ENCODE data around the gene RAPGEF1.

Gene RAPGEF1

GRCh38 chr9:131703697-131704096, 36.2 kb downstream of the RAPGEF1 start:
- Histone ChIP-seq H3K9me3 (ENCODE audit: insufficient read depth, low read depth, low read length) (no peaks in the 10 kb centered on the region), H3K4me1 (ENCODE audit: insufficient read depth, low read length) (peaks cover 71% of the 10 kb centered on the region), H3K4me3 (ENCODE audit: low read length) (no peak overlapping the region), H3K36me3 (ENCODE audit: insufficient read depth, low read length) (no peaks in the 10 kb centered on the region), H3K27ac (ENCODE audit: low read depth, low read length) (no peak overlapping the region), H3K27me3 (ENCODE audit: insufficient read depth, low read length) (no peaks in the 10 kb centered on the region), H3K9ac (ENCODE audit: low read depth, low read length) (no peak overlapping the region)
- 94% methylated on average over 3 of the region's 4 CpGs for WGBS

- Histone ChIP-seq H3K36me3 (ENCODE audit: insufficient read depth, low read length) (no peaks in the 10 kb centered on the region), H3K9ac (ENCODE audit: low read depth, low read length) (0 out of 2 replicates have a peak overlapping the region, but pooled peaks have one; percentile 7), H3K4me1 (ENCODE audit: insufficient read depth, low read length) (peaks cover 73% of the 10 kb centered on the region), H3K27ac (ENCODE audit: low read depth, low read length) (peak overlapping the region; percentile 85; the same call in 1 of the 2 replicates), H3K9me3 (ENCODE audit: insufficient read depth, low read depth, low read length) (no peaks in the 10 kb centered on the region), H3K4me3 (ENCODE audit: low read length) (no peak overlapping the region), H3K27me3 (ENCODE audit: insufficient read depth, low read length) (no peaks in the 10 kb centered on the region)
- 94% methylated on average over 8 of the region's 8 CpGs for WGBS
Observed at GRCh38 chr9:131702911-131703310, 37.0 kb downstream of the RAPGEF1 start.

GRCh38 chr9:131701789-131702337, 38.0 kb downstream of the RAPGEF1 start:
- H3K9ac ChIP-seq (ENCODE audit: low read depth, low read length) = peak overlapping the region; percentile 17; the same call in 1 of the 2 replicates
- peaks cover 69% of the 10 kb centered on the region for H3K4me1 ChIP-seq (ENCODE audit: insufficient read depth, low read length)
- H3K9me3 ChIP-seq (ENCODE audit: insufficient read depth, low read depth, low read length) = no peaks in the 10 kb centered on the region
- WGBS = 28% methylated on average over 6 of the region's 6 CpGs
- no peaks in the 10 kb centered on the region for H3K36me3 ChIP-seq (ENCODE audit: insufficient read depth, low read length)
- peak overlapping the region; percentile 85 for H3K27ac ChIP-seq (ENCODE audit: low read depth, low read length)
- H3K27me3 ChIP-seq (ENCODE audit: insufficient read depth, low read length) = no peaks in the 10 kb centered on the region
- no peak overlapping the region for H3K4me3 ChIP-seq (ENCODE audit: low read length)

- Histone ChIP-seq H3K4me1 (ENCODE audit: insufficient read depth, low read length) (peaks cover 70% of the 10 kb centered on the region), H3K4me3 (ENCODE audit: low read length) (no peak overlapping the region), H3K27me3 (ENCODE audit: insufficient read depth, low read length) (no peaks in the 10 kb centered on the region), H3K9me3 (ENCODE audit: insufficient read depth, low read depth, low read length) (no peaks in the 10 kb centered on the region), H3K27ac (ENCODE audit: low read depth, low read length) (peak overlapping the region; percentile 85), H3K9ac (ENCODE audit: low read depth, low read length) (peak overlapping the region; percentile 17; the same call in 1 of the 2 replicates), H3K36me3 (ENCODE audit: insufficient read depth, low read length) (no peaks in the 10 kb centered on the region)
- WGBS = no CpG with 5 or more reads among the region's 1 CpG
Observed at GRCh38 chr9:131701436-131701781, 38.5 kb downstream of the RAPGEF1 start.

GRCh38 chr9:131700765-131701435, 39.0 kb downstream of the RAPGEF1 start:
- no peak overlapping the region for H3K4me3 ChIP-seq (ENCODE audit: low read length)
- H3K9ac ChIP-seq (ENCODE audit: low read depth, low read length) = no peak overlapping the region
- H3K9me3 ChIP-seq (ENCODE audit: insufficient read depth, low read depth, low read length) = no peaks in the 10 kb centered on the region
- H3K4me1 ChIP-seq (ENCODE audit: insufficient read depth, low read length) = peaks cover 75% of the 10 kb centered on the region
- no peaks in the 10 kb centered on the region for H3K36me3 ChIP-seq (ENCODE audit: insufficient read depth, low read length)
- H3K27me3 ChIP-seq (ENCODE audit: insufficient read depth, low read length) = no peaks in the 10 kb centered on the region
- 93% methylated on average over 11 of the region's 11 CpGs for WGBS
- peak overlapping the region; percentile 85 for H3K27ac ChIP-seq (ENCODE audit: low read depth, low read length)

GRCh38 chr9:131700076-131700475, 39.8 kb downstream of the RAPGEF1 start:
- WGBS = 95% methylated on average over 7 of the region's 7 CpGs

GRCh38 chr9:131698618-131698985, 41.3 kb downstream of the RAPGEF1 start:
- WGBS = 82% methylated on average over 4 of the region's 4 CpGs
- Histone ChIP-seq H3K36me3 (ENCODE audit: insufficient read depth, low read length) (no peaks in the 10 kb centered on the region), H3K9ac (ENCODE audit: low read depth, low read length) (no peak overlapping the region), H3K4me1 (ENCODE audit: insufficient read depth, low read length) (peaks cover 78% of the 10 kb centered on the region), H3K9me3 (ENCODE audit: insufficient read depth, low read depth, low read length) (no peaks in the 10 kb centered on the region), H3K27me3 (ENCODE audit: insufficient read depth, low read length) (no peaks in the 10 kb centered on the region), H3K4me3 (ENCODE audit: low read length) (no peak overlapping the region), H3K27ac (ENCODE audit: low read depth, low read length) (peak overlapping the region; percentile 9; the same call in 1 of the 2 replicates)

More at GRCh38 chr9:131700076-131700475, 39.8 kb downstream of the RAPGEF1 start:
- H3K9me3 ChIP-seq (ENCODE audit: insufficient read depth, low read depth, low read length) = no peaks in the 10 kb centered on the region
- H3K4me1 ChIP-seq (ENCODE audit: insufficient read depth, low read length) = peaks cover 79% of the 10 kb centered on the region
- H3K27ac ChIP-seq (ENCODE audit: low read depth, low read length) = no peak overlapping the region
- no peaks in the 10 kb centered on the region for H3K36me3 ChIP-seq (ENCODE audit: insufficient read depth, low read length)
- H3K4me3 ChIP-seq (ENCODE audit: low read length) = no peak overlapping the region
- H3K9ac ChIP-seq (ENCODE audit: low read depth, low read length) = no peak overlapping the region
- no peaks in the 10 kb centered on the region for H3K27me3 ChIP-seq (ENCODE audit: insufficient read depth, low read length)

- WGBS = 70% methylated on average over 5 of the region's 5 CpGs
- Histone ChIP-seq H3K27ac (ENCODE audit: low read depth, low read length) (peak overlapping the region; percentile 9; the same call in 1 of the 2 replicates), H3K4me1 (ENCODE audit: insufficient read depth, low read length) (peaks cover 79% of the 10 kb centered on the region), H3K9me3 (ENCODE audit: insufficient read depth, low read depth, low read length) (no peaks in the 10 kb centered on the region), H3K27me3 (ENCODE audit: insufficient read depth, low read length) (no peaks in the 10 kb centered on the region), H3K9ac (ENCODE audit: low read depth, low read length) (no peak overlapping the region), H3K4me3 (ENCODE audit: low read length) (no peak overlapping the region), H3K36me3 (ENCODE audit: insufficient read depth, low read length) (no peaks in the 10 kb centered on the region)
Observed at GRCh38 chr9:131697908-131698617, 41.8 kb downstream of the RAPGEF1 start.

GRCh38 chr9:131697097-131697496, 42.8 kb downstream of the RAPGEF1 start:
- Histone ChIP-seq H3K4me3 (ENCODE audit: low read length) (no peak overlapping the region), H3K27me3 (ENCODE audit: insufficient read depth, low read length) (no peaks in the 10 kb centered on the region), H3K9me3 (ENCODE audit: insufficient read depth, low read depth, low read length) (no peaks in the 10 kb centered on the region), H3K9ac (ENCODE audit: low read depth, low read length) (no peak overlapping the region), H3K4me1 (ENCODE audit: insufficient read depth, low read length) (peaks cover 79% of the 10 kb centered on the region), H3K36me3 (ENCODE audit: insufficient read depth, low read length) (no peaks in the 10 kb centered on the region), H3K27ac (ENCODE audit: low read depth, low read length) (peak overlapping the region; percentile 16; the same call in 1 of the 2 replicates)
- 56% methylated on average over 6 of the region's 6 CpGs for WGBS

GRCh38 chr9:131695836-131696460, 43.9 kb downstream of the RAPGEF1 start:
- H3K27ac ChIP-seq (ENCODE audit: low read depth, low read length) = peak overlapping the region; percentile 69; the same call in 1 of the 2 replicates
- 66% methylated on average over 6 of the region's 6 CpGs for WGBS
- H3K4me3 ChIP-seq (ENCODE audit: low read length) = no peak overlapping the region
- no peaks in the 10 kb centered on the region for H3K36me3 ChIP-seq (ENCODE audit: insufficient read depth, low read length)
- H3K9me3 ChIP-seq (ENCODE audit: insufficient read depth, low read depth, low read length) = no peaks in the 10 kb centered on the region
- H3K4me1 ChIP-seq (ENCODE audit: insufficient read depth, low read length) = peaks cover 68% of the 10 kb centered on the region
- H3K27me3 ChIP-seq (ENCODE audit: insufficient read depth, low read length) = no peaks in the 10 kb centered on the region
- H3K9ac ChIP-seq (ENCODE audit: low read depth, low read length) = no peak overlapping the region

GRCh38 chr9:131695366-131695765, 44.5 kb downstream of the RAPGEF1 start:
- Histone ChIP-seq H3K27me3 (ENCODE audit: insufficient read depth, low read length) (no peaks in the 10 kb centered on the region), H3K4me3 (ENCODE audit: low read length) (no peak overlapping the region), H3K9ac (ENCODE audit: low read depth, low read length) (no peak overlapping the region), H3K36me3 (ENCODE audit: insufficient read depth, low read length) (no peaks in the 10 kb centered on the region), H3K27ac (ENCODE audit: low read depth, low read length) (no peak overlapping the region), H3K9me3 (ENCODE audit: insufficient read depth, low read depth, low read length) (no peaks in the 10 kb centered on the region), H3K4me1 (ENCODE audit: insufficient read depth, low read length) (peaks cover 62% of the 10 kb centered on the region)
- 86% methylated on average over 5 of the region's 5 CpGs for WGBS

All from HUES64 (cell line).